Fibroblast of upper back skin (primary cell): ENCODE results near the gene GMDS.
"Not testable (repeated sequence)": the region's sequence is repeated elsewhere in the genome, so short reads cannot be mapped to it uniquely, and the experiment has no call there.

Experiments used
- DNase-seq: peaks from one replicate; pipeline ENCODE4 v3.0.0-alpha.2; 2013

GMDS gene

DNA sequence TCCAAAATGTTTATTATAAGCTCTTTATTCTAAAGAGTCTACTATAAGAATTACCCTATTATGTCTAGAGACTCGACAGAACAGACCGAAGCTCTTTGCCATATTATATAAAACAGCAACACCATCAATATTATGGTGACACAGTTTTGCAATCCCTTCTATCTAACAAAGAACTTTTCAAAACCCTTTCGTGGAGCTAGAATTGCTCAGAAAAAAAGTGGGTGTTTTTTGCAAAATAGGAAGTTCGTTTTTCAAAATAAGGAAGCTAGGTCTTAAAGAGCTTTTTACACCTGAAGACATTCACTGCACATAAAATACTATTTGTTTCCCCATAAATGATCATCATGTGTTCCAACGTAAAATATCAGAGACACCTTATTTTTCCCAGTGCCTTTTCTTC is 395.7 kb downstream of the GMDS start:
- no peak for DNase-seq

DNA sequence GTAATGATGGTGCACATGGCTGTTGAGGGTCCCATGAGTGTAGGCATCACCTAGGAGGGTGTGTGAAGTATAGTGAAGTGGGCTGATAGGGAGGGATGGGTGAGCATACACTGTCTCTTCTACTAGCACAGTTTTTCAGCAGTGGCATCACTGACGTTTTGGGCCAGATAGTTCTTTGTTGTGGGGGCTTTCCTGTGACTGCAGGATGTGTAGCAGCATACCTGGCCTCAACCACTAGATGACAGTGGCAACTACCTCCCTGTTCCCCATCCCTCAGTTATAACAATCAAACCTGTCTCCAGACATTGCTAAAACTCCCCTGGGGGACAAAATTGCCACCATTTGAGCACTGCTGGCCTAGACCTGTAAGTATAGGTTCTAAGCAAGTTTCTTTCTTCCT is 396.7 kb downstream of the GMDS start:
- DNase-seq: no peak

DNA sequence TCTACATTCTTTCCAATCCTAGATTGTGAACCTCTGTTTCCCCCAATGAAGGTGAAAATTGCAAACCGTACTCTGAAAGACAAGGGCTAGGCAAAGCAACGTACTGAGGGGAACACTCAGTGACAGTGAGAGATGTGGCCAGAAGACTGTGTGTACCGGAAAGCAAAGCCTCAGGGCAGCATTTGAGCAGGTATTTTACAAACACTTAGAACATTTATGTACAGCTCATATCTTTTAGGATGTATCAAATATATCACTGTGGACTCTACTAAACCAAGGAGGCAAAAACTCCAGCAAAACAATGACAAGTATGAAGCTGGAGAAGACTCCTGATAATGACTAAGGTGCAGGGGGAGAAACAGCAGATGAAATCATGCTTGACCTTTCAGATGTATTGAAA is 398.8 kb downstream of the GMDS start:
- DNase-seq: no peak

DNA sequence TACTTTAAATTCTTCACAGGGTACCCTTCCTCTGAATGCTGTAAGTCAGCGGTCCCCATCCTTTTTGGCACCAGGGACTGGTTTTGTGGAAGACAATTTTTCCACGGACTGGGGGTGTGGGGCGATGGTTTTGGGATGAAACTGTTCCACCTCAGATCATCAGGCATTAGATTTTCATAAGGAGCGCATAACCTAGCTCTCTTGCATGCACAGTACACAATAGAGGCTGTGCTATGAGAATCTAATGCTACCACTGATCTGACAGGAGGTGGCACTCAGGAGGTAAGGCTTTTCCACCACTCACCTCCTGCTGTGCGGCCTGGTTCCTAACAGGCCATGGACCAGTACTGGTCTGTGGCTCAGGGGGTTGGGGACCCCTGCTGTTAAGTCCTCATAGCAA is 399.9 kb downstream of the GMDS start:
- DNase-seq: not testable (repeated sequence)

DNA sequence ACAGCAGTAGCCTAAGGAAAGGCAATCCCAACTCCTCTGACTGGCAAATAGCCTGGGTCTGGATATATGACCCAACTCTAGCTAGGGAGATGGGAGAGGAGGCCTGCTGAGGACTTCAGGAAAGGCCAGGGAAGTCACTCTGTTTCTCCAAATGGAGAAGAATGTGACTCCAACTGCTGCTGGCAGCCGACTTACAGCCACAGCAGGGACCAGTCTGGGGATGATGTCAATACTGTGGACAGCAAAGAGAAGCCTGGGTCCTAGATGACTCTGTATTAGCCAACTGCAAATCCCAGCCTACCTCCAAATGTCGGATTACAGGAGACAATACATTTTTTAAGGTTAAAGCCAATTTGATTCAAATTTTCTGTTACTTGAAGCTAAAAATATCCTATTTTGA is 403.1 kb downstream of the GMDS start:
- DNase-seq: no peak

DNA sequence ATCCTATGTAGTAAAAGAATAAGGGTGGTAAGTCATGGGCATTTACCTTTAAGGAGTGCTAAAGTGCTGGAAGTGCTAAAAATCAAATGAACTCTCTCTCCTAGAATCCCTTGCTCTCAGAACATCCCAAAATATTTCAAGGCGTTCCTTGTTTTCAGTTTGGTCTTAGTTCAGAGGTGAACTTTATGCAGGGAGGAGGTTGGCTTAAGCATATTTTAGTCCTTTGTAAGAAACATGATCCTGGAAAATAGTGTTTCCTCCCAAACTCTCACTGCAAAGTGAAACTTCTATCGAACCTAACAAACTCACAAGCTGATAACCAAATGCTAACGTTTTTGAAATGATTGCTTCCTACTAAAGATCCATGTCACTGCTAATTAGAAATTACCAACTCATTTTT is 404.3 kb downstream of the GMDS start:
- DNase-seq: no peak

DNA sequence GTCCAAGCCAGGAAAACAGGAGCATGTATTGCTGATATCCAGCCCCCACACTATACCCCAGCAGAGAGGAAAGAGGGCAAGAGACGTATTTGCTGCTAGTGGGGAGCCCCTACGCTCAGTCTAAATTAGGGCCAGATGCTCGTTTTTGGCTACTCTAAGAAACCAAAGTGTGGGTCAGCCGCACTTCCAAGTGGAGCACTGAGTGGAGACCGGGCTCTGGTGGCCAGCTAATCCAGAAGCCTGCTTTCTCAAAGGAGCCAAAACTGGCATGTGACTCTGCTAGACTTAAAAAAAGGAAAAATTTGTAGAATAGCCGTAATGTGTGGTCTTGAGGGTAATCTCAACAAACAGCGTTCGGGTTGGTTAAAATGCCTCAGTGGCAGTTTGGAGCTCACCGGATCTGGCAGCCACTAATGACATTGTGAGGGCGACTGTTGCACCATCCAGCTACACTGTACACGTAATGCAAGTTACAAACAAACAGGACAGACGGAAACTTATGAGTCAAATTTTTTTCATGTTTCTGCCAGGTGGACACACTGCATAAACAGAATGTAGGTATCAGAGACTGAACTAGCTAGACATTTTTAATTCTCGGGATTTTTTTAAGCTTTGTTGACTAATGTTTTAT is 404.8 kb downstream of the GMDS start:
- no peak for DNase-seq

DNA sequence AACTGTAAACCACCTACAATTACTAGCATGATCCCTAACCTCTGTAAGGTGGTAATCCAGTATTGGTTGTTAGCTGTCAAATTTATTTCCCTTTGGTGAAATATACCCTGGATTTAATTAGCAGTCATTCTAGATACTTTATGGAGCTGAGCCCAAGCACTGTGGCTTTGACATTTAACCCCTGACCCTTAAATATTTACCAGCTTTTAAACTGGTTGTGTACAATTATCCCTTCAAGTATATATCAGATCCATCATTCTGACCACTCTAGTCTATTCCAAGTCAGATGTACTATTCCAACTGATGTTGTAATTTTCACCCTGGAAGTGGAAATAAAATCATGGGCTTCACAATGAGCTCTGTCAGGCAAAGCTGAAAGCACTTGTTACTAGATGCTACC is 406.0 kb downstream of the GMDS start:
- DNase-seq: no peak

DNA sequence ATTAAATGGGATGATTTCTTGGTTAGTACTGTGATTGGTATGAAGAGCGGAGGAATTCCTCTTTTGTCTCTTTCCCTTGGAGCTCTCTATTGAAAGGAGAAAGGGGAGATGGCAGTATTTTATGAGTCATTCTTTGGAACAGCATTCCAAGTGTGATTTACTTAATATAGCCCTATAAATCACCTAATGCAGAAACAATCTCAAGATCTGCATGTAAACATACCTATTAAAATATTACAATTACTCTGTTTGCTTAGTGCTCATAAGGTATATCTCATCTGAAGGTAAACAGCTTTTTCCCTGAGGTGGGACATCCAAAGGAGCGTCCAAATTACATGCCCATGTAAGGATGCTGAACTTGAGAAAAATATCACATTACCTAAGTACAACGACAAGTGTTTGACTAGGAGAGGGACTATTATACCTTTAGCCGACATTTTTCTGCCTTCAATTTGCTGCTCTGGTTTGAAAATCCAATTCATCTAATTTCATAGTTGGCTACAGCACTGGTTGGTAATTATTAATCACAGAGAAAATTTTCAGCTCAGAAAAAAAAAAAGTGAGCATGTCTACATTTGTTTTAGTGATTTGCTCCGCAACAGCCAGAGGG is 406.7 kb downstream of the GMDS start:
- DNase-seq: peak; percentile 63

DNA sequence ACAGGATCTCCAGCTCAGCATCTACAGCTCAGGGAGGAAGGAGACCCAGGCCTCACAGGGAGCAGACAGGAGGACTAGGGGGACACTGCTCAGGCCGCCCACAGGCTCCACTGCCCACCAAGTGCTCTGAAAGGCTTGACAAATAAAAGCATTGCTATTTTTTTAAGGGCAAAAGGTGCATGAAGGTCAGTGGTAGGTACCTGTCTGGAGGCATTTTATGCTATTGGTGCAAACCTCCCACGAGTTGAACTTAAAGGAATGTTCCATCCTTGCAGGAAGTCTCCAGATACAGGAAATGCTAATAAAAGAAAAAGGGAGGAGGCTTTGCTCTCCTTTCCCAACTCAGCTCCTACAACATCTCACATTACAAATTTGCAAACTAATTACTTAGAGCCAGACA is 407.6 kb downstream of the GMDS start:
- no peak for DNase-seq

DNA sequence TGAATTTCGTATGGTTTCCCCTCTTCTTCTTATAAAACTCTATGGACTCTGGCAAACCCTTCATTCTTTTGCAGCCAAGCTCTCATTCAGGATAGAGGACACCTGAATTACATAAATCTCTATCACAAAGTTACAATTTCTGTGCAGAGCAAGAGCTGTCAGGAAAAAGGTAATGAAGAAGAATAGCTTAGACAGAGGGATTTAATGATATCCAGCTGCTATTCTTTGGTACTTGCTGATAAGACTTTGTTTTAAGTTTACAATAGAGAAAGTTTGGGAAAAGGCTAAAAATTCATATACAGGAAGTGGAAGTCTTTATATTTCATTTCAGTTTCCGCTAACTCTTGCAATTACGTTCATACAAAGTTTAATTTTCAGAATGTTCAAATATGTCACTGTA is 408.7 kb downstream of the GMDS start:
- DNase-seq: no peak

DNA sequence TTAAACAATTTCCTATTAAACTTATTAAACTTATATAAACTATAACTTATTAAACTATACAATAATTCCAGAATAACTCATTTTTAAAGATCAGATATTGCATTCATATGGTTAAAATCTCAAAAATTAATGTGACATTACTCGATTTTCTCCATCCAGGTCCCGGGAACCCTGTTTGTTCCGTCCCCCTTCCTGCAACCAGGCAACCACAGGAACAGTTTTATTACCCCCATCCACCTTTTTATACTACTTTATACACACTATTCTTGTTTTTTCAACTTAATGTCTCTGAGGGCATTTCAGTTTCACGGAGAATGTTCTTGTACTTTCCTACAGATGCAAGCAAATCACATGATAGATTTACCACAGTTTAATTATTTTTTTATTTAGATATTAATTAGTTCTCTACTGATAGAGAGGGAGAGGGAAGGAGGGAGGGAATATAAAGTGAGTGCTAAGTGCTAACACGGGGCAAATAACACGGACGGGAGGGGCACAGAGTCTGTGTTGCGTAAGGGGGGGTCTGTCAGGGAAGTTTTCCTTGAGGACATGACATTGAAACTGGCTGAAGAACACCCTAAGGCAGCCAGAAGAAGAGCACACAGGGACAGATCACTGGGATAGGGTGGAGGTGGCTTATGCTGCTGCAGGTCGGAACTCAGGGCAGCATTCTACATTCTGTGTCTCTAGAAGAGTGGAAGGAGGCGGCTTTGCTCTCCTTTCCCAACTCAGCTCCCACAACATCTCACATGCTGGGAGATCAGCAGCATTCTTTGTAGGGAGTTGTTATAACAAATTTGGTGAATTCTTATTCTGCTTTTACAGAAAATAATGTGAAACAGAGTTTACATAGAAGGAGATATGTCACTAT is 410.5 kb downstream of the GMDS start:
- DNase-seq: no peak

DNA sequence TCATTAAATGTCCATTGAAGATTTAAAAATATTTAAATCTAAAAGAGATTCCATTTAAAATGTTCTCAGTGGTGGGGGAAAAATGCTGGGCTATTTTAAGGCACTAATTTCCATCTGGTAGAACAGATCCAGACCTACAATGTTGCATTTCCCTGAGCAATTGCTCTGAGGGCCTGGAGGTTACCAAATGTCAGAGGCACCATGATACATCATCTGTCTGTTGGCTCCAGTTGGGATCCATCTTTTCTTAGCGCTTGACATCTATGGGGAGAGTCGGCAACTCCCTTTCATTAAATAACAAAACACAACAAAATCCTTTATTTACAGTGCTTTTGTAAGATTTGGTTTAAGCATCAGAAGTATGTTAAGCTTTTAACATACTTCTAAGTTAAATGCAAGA is 411.2 kb downstream of the GMDS start:
- no peak for DNase-seq

DNA sequence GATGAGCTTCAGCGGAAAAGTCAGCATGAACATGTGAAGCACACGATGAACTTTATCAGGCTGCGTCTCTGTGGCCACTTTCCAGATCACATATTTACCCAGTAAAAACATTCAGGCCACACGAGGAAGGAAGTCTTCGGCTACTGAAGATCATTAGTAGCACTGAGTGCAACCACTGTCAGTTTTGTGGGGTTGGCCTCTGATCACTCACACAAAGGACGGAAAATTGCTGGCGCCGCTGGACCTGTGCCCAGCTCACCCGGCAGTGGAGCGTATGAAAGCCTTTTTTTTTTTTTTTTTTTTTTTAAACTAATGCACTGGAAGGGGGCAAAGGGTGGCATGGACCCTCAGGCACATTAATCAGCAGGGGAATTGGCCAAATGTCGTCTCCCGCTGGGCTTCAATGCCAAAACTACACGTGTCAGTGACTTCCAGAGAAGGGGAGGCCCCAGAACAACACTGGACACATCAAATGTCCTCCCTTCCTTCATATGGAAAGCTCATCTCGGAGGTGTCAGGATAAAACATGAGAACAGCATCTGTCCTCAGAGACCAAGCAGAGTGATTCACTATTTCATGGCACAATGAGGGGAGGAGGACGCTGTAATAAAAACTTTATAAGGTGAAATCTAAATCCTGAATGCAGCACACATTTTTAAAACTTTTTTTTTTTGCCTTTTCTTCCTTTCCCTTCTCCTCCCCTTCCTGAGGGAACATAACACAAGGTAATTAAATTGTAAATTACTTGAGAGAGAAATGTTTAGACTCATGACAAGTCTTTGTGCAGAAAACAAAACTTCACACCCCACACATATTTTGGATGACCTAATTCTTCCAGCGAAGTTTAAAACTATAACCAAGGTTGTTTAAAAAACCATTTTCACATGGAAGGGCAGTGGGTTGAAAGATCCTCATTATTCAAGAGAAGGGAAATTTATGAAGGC is 412.3 kb downstream of the GMDS start:
- DNase-seq: peak; percentile 34

DNA sequence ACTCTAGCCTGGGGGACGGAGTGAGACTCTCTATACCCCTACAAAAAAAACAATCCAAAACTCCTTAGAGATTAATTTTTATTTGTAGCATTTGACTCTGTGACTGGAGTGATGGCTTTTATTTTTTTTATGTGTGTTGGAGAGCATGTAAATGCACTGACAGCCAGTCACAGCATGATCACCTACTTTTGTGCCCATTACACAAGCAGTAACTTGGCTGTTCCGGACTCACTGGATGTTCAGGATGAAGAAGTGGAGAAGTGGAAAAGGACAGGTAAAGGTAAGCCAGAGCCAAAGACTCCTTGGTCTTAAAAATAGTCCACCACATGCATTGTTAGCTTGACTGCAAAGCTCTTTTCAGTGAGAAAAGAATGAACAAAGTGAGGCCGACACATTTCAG is 413.0 kb downstream of the GMDS start:
- no peak for DNase-seq

DNA sequence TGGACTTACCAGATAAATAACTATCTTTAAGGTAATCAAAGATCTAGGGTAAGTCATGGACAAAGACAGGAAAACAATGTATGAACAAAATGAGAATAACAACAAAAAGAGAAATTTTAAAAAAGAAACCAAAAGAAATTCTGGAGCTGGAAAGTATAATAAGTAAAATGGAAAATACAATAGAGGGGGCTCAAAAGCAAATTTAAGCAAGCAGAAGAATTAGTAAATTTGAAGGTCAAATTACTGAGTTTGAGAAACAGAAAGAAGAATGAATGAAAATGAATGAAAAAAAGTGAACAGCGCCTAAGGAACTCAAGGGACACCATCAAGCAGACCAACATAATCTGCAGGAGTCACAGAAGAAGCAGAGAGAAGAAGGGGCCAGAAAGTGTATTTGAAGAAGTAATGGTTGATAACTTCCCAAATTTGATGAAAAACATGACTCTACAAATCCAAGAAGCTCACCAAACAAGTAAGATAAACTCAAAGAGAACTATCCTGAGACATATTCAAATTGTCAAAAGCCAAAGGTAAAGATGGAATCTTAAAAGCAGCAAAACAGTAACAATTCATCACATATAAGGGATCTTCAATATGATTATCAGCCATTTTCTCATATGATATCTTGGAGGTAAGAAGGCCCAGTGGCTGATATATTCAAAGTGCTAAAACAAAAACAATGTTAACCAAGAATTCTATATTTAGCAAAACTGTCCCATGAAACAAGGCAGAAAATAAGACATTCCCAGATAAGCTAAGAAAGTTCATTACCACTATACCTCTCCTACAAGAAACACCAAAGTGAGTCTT is 417.2 kb downstream of the GMDS start:
- no peak for DNase-seq

DNA sequence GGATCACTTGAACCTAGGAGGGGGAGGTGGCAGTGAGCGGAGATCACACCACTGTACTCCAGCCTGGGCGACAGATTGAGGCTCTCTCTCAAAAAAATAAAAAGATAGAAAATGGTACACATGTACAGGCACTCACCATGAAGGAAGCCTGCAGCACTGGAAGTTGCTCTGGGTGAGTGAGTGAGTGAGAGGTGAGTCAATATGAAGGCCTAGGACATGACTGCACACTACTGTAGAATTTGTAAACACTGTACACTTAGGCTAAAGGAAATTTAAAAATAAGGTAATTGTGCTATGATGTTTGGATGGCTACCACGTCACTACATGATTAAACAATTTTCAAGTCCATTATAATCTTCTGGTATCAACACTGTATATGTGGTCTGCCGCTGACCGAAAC is 419.5 kb downstream of the GMDS start:
- DNase-seq: no peak

DNA sequence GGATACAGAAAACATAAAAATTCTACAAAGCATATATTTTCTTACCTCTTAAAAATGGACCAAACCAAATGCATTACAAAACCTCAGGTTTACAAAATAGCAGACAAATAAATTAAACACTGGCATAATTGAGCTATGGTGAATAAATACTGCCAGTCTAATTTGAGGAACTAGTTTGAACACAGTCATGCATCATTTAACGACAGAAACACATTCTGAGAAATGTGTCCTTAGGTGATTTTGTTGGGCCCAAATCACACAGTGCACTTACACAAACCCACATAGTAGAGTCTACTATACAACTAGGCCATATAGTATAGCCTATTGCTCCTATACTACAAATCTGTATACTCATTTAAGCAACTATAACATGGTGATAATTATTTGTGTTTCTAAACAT is 420.1 kb downstream of the GMDS start:
- no peak for DNase-seq

DNA sequence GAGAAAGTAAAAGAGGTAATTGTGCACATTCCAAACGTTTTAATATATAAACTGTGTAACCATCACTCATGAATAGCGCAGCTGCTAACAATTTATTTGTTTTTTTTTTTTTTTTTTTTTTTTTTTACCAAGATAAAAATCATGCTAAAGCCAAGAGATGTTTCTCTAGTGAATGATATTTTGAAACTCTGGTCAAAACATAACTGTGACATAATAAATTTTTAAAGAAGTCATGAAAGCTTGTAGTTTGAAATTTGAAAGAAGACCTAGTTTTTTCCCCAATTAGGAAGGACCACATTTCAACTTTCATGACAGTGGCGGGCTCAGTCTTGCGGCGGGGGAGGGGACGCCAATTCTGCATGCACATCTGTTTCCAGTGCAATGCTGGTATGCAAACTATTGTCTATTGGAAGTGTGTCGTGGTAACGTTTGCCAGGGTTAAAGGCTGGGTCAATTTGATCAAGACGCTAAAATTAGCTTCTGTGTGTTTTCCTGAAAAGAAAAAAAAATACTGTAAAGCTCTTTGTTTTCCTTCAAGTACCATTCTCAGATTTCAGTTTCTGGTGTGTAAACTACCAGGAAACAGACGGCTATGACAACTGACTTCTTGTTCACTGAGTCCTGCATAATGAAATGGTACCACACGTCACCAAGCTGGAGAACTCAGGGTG is 423.8 kb downstream of the GMDS start:
- DNase-seq: peak; percentile 81

DNA sequence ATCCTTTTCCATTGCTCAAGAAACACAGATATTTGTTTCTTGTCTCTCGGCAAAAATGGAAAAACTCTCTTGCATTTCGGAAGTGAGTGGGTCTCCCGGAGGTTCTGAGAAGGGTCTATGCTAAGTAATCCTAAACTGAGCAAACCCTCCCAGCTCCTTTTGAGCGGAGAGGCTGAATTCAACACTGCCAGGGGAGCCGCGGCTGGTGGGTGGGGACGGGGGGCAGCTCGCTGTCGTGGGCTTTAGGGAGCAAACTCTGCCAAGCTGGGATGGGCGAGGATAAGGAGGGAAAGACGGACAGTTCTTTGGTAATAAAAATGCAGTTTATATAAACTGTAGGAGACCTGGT is 424.3 kb downstream of the GMDS start:
- DNase-seq: no peak

DNA sequence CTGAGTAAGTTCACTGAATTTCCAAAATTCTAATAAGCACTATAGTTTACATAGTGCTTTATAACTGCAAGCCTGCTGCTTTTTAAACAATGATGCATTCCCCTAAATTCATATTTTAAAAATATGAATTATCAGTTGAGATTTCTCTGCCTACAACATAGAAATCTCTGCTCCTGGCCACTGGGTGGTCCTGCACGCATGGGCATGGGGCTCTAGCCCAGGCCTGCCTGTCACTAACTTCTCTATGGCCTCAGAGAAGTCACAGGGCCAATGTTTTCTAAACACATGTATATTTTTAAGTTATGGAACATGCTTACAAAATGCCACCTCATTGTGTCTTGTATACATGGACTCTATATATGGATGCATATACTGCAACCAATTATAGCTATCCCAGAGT is 424.7 kb downstream of the GMDS start:
- DNase-seq: no peak

DNA sequence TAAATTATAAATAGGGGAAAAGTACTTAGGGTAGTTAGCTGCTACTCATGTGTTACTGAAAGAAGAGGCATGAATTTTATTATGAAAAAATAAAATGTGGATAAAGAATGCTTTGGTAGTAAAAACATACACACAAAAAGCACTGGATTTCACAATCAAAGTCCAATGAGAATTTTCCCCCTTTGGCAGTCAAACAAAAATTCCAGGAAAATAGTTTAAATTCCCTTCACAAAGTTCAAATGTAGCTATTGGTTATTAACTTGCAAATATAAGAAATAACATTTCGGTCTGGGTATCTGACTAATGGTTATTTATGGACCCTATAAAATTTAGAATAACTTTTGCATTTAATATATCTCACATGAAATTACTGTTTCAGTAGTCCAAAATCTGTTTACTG is 425.2 kb downstream of the GMDS start:
- peak; percentile 86 for DNase-seq
